IPS-NIHi7 (cell line): ENCODE measurements around the gene DGKI.
"Not testable (repeated sequence)": the region's sequence is repeated elsewhere in the genome, so short reads cannot be mapped to it uniquely, and the experiment has no call there.

Experiments used
- DNase-seq: peaks from one replicate; pipeline ENCODE4 v3.0.0; 2012; ENCODE audit warnings: mixed read lengths; ENCODE audit errors: extremely low spot score

DGKI gene

DNA sequence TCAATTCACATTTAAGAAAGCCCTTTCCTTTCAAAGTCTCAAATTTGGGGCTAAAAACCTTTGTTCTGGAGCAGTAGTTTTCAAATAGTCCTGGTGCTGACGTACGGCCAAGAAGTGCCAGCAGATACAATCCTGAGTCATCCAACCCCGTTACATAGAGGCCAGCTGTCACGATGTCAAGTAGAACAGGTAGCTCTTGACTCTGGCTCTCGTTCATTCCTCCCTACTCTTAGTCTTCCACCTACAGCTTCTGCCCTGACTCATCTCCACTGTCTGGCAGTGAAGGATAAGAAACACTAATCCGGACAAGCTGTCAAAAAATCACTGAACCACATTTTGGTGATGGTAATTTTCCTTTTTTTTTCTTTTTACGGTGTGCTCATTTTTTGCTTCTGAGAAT is 370.8 kb downstream of the DGKI start:
- no peak for DNase-seq

DNA sequence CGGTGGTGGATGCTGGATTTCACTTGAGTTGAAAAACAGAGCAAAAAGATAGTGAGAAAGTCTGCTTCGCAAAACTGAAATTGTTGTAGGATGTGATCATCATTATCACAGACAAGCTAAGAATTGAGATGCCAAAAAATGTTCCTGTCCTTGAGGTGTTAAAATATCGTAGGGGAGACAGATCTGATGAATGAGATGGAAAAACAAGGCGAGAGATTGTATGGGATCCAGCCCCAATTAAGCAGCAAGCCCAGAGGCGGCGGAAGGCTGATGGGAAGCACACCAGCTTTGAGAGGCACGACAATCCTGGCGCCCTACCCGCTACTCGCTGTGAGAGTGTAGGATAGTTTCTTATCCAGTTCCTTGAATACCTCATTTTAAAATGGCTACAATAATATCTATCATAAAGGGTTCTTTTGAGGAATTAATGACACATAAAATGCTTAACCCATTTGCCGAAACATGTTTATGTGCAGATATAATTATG is 372.2 kb downstream of the DGKI start:
- DNase-seq, result no peak

- DNase-seq, result no peak
Measured at GRCh38 chr7:137471128-137471527, 375.6 kb downstream of the DGKI start.

DNA sequence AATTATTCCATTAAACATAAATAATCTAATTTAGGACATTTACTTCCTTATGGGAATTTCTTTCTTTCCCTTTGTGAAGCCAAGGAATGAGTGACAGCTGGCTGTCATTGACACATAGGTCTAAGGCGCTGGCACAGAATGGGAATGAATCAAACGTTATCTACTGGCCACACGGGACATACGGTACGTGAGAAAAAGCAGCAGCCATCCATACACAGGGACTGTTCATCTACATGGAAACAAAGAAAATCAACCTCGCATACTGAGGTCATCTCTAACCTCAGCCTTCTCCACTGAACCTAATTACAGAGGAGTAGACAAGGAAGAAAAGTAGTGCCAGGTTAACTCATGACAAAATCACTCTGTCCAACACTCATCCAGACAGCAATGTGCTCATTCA is 376.9 kb downstream of the DGKI start:
- no peak for DNase-seq

DNA sequence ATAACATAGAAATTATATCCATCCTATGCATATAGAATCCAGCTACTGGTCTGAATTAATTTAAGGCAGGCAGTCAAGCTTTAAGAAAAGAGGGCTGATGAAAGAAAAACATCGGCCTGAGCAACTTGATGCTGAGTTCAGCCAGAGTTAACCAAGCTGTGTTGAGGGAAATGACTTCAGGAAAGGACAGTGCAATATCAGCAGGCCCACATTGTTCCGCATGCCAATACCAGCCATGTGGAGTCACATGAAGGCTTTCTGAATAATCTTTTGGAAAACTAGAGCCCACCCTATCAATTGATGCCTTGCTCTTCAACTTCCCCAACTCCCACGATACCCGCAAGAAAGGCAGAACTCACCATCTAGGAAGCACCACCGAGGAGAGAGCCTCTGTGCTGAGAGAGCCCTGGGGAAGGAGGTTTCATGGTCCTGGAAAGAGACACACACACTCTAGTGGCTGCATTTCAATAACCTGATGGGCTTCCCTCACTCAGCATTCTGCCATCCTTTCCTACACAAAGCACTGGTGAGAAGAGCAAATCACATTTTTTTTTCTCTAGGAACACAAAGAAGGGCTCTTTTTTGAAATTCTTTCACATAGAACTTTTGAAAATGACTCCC is 377.5 kb downstream of the DGKI start:
- no peak for DNase-seq

- DNase-seq, result no peak
Measured at GRCh38 chr7:137462847-137463246, 383.9 kb downstream of the DGKI start.

- no peak for DNase-seq
Measured at GRCh38 chr7:137462074-137462715, 384.6 kb downstream of the DGKI start.

DNA sequence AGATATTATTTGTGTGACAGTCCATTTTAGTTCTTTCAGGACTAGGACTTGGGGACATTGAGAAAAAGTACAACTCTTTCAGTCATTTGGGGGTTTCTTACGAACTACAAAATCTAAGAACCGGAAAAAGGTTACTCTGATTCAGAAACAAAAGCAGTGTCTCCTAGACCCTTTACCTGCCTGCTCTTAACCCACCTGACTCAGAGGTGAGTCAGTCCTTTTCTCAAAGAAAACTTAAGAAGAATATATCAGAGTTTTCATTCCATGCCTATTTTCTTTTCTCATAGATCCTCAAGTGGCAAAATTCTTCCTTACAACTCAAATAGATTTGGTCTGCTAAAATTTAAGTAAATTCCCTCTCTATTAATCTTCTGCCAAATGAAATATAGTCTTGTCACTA is 388.4 kb downstream of the DGKI start:
- no peak for DNase-seq

DNA sequence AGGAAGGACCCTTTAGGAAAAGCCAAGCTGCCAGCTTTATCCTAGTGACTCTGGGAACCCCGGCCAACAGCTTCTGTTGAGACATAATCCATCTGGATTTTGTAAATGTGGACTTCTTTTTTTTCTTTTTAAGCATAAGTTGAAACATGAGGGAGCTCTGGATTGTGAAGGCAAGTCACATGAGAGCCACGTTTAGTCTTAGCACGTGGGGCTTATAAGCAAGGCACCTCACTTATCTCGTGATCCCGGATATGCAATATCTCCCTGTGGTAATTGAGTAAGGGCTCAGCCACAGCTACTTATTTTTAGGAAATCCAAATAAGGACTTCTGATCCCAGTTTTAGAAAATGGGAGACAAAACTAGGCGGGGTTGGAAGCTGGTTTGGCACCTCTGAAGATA is 392.0 kb downstream of the DGKI start:
- DNase-seq, result no peak

DNA sequence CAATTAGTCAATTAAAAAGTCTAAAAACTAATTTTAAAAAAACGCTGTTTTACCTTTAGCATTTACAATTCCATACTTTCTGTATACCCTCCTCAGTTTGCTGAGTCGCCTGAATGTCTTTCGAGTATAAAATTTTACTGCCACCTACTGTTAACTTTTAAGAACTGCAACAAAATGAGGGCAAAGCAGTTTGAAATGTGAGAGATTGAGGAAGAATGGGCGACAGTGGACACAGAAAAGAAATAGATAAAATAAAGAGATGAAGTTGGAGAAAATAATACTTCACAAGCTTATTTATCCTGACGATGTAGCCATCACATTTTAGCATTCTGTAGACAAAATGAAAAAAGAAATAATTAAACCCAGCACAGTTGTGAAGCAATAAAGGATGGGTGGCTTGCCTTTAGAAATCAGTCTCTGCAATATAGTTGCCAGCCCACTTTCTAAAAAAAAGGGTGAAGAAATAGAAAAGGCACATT is 392.5 kb downstream of the DGKI start:
- DNase-seq, result peak; percentile 41

GRCh38 chr7:137453356-137453755 is 393.4 kb downstream of the DGKI start:
- DNase-seq, result no peak

DNA sequence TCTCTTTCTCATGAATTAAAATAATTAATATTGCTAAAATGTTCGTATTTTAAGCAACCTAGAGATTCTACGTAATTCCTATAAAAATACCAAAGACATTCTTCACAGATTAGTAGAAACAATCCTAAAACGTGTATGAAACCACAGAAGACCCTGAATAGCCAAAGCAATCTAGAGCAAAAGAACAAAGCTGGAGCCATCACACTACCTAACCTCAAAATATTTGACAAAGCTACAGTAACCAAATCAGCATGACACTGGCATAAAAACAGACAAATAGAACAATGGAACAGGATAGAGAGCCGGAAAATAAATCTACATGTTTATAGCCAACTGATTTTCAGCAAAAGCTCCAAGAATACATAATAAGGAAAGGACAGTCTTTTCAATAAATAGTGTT is 397.8 kb downstream of the DGKI start:
- DNase-seq, result no peak

- DNase-seq, result not testable (repeated sequence)
Measured at GRCh38 chr7:137448572-137448971, 398.2 kb downstream of the DGKI start.

DNA sequence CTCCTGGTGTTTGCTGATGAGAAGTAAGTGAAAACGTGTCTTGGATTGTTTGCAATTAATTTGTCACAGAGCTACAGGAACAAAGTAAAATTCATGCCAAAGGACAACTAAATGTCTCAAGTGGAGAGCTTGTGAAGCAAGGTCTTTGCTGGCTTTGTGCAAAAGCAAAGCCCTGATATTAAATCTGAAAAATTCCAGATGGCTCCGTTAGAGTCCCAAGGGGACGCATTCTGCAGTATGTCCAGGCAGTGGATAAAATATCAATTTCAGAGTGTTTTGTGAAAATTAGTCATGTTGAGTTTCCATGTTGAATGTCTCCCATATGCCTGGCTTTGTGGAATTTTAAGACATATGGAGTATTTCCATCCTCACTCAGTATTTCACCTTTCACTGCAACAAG is 400.7 kb downstream of the DGKI start:
- DNase-seq, result no peak

GRCh38 chr7:137445268-137445667 is 401.5 kb downstream of the DGKI start:
- DNase-seq, result no peak

DNA sequence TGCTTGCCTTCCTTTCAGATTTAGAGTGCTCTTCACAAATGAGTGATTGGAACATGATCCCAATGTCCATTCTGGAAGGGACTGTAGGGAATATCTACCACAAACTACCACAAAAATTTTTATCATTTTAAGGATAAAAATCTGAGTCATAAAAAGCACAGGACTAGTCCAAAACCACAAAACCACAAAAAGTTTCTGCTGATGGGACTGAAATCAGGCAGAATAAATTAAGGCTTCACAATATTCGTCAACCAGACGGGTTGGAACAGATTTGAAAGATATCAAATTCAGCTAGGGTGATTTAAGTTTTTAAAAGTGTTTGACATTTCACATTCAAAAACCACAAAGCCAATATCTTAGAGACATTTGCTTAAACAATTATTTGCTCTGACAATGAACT is 403.2 kb downstream of the DGKI start:
- no peak for DNase-seq

GRCh38 chr7:137441451-137441850 is 405.3 kb downstream of the DGKI start:
- no peak for DNase-seq

DNA sequence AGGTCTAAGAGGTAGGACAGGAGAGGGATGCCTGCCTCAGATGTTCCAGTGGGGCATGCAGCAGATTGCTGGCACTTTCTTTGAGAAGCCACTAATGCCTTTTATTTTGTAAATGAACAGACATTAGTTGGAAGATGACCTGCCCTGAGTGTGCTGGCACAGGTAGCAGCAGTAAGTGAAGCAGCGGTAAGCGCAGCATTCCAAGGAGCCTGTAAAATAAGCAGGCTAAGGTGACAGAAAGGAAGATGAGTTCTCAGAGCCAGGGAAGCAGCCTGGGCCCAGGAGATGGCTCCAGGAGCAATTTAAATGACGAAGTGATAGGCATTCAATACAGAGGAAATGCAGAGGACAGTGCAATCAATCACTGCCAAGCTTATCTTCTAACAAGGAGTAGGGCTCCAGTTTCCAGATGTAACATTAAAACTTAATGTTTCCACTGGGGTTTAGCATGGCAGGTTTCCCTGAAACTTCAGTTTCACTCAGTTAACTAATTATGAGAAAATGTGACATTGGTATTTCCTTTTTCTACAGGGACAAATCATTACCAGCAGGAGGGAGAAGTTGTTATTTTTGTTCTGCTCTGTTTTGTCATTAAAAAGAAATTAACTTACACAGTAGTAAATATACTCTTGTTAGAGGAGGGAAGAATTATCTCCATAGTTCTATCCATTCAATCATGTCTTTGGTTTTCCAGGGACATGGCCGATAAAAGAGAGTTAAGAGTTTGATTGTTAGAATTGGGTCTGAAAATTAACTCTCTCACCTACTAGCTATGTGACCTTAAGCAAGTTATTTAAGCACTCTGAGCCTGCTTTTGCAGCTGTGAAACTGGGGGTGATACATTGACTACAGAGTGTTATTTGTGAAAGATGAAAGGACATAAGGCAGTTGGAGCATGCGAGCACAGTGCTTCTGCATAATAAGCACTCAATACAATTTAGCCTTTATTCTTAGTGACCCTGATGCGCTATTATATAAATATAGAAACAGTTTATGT is 406.6 kb downstream of the DGKI start:
- DNase-seq, result peak; percentile 16

DNA sequence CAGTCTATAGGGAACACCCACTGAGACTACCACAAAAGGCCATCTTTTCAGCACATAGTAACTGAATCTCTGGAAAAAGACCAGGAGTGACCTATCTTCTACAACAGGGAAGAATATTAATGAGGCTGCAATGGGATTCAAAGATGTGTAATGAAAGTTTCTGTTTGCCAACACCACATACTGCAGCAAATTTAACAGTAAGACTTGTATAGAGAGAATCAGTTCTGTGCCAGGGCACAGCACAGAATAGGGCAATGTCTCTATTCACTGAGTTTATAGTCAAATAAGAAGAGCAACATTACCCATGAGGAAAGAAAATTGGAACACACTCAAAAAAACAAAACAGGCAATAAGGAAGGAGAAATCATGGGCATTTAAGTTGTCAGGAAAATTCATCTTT is 411.8 kb downstream of the DGKI start:
- DNase-seq, result no peak

DNA sequence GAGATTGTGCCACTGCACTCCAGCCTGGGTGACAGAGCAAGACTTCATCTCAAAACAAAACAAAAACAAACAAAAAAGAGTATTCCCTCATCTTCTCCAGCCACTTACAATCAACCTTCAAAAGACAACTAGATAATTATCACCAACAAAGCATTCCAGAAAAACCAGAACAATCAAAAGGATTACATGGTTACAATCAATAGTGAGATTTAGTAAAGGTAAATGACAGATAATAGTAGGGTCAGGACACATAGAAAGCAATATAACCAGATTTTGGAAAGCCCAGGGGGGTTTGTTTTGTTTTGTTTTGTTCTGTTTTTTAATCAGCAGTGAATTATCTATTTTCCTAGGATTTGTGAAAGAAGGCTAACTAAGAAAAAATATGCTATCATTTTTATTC is 412.2 kb downstream of the DGKI start:
- DNase-seq, result no peak

- no peak for DNase-seq
Measured at GRCh38 chr7:137423321-137423720, 423.5 kb downstream of the DGKI start.

DNA sequence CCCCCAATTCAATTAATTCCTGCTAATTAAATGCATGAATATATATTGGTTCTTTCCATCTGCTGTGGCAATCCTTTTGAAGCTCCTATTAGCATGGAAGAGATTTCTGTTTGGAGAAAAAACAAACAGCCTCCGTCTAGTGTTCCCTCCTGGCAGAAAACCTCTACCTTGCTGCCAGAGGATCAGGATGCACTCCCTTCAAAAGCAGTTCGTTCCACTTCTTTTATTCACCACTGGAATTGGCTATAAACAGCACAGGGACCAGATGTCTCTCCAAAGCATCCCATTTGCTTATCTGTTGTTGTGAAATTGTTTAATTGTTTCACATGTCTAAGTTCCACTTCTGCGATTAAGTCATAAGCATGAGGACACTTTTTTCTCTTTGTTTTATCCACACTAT is 425.4 kb downstream of the DGKI start:
- DNase-seq, result no peak
